22Rv1 (cell line): ENCODE results near the gene SRPK2.
"Not testable (repeated sequence)": the region's sequence is repeated elsewhere in the genome, so short reads cannot be mapped to it uniquely, and the experiment has no call there.

Experiments
- H3K27ac ChIP-seq: fragments of 450-650 bp; 2 replicates; pipeline ENCODE4 v1.5.1; 2017
- CTCF ChIP-seq: fragments of 450-650 bp; IDR thresholded peaks from 2 replicates; pipeline ENCODE4 v1.5.1; 2017; ENCODE audit warnings: mild to moderate bottlenecking
- ZFX ChIP-seq: fragments of 450-650 bp; IDR thresholded peaks from 2 replicates; pipeline ENCODE4 v1.6.1; 2017; ENCODE audit warnings: antibody characterized with exemption, borderline replicate concordance

Gene SRPK2

GRCh38 chr7:105234886-105235285 is 153.8 kb downstream of the SRPK2 start:
- TF ChIP-seq ZFX, result no peak
- no peak overlapping the region for H3K27ac ChIP-seq

- H3K27ac ChIP-seq, result not testable (repeated sequence)
Measured at GRCh38 chr7:105232829-105233291, 155.9 kb downstream of the SRPK2 start.

- H3K27ac ChIP-seq, result no peak overlapping the region
- TF ChIP-seq CTCF, result no peak
- no peak for TF ChIP-seq ZFX
Measured at GRCh38 chr7:105230486-105230885, 158.2 kb downstream of the SRPK2 start.

- no peak overlapping the region for H3K27ac ChIP-seq
- TF ChIP-seq CTCF, result no peak
- TF ChIP-seq ZFX, result no peak
Measured at GRCh38 chr7:105229641-105230040, 159.1 kb downstream of the SRPK2 start.

- no peak for TF ChIP-seq CTCF
- TF ChIP-seq ZFX, result no peak
Measured at GRCh38 chr7:105228555-105228954, 160.2 kb downstream of the SRPK2 start.

GRCh38 chr7:105227391-105227790 is 161.3 kb downstream of the SRPK2 start:
- TF ChIP-seq ZFX (no peak), CTCF (no peak)
- no peak overlapping the region for H3K27ac ChIP-seq

More at GRCh38 chr7:105228555-105228954, 160.2 kb downstream of the SRPK2 start:
- H3K27ac ChIP-seq, result no peak overlapping the region

- TF ChIP-seq CTCF (no peak), ZFX (no peak)
- no peak overlapping the region for H3K27ac ChIP-seq
Measured at GRCh38 chr7:105224884-105225651, 163.7 kb downstream of the SRPK2 start.

- H3K27ac ChIP-seq, result no peak overlapping the region
- TF ChIP-seq ZFX (no peak), CTCF (no peak)
Measured at GRCh38 chr7:105222953-105223352, 165.8 kb downstream of the SRPK2 start.
